Stimulated activated memory B cell treated with anti-CD40 and anti-IgM and Interleukin-4, amounts not matched to agents 10 μg/mL and 1 μg/mL and 100 μg/mL, for 72 hours (primary cell): ENCODE data around the gene MFNG.
"Not testable (repeated sequence)": the region's sequence is repeated elsewhere in the genome, so short reads cannot be mapped to it uniquely, and the experiment has no call there.

Experiments
- ATAC-seq: fragments of 150-1000 bp; cut with Tn5 transposase; 2 replicates; pipeline ENCODE4 v1.10.0; 2021
- H3K27ac Mint-ChIP-seq: one replicate; pipeline ENCODE4 v1.8.0; 2022; ENCODE audit warnings: mild to moderate bottlenecking, mixed read lengths
- H3K27me3 Mint-ChIP-seq: one replicate; pipeline ENCODE4 v1.8.0; 2022; ENCODE audit warnings: mixed read lengths
- H3K36me3 Mint-ChIP-seq: one replicate; pipeline ENCODE4 v1.8.0; 2022; ENCODE audit warnings: mixed read lengths
- H3K4me1 Mint-ChIP-seq: one replicate; pipeline ENCODE4 v1.8.0; 2022; ENCODE audit warnings: mixed read lengths
- H3K4me3 Mint-ChIP-seq: one replicate; pipeline ENCODE4 v1.8.0; 2022; ENCODE audit warnings: mild to moderate bottlenecking, moderate library complexity, mixed read lengths
- H3K9me3 Mint-ChIP-seq: one replicate; pipeline ENCODE4 v1.8.0; 2022; ENCODE audit warnings: mixed read lengths

The MFNG gene, protein sequence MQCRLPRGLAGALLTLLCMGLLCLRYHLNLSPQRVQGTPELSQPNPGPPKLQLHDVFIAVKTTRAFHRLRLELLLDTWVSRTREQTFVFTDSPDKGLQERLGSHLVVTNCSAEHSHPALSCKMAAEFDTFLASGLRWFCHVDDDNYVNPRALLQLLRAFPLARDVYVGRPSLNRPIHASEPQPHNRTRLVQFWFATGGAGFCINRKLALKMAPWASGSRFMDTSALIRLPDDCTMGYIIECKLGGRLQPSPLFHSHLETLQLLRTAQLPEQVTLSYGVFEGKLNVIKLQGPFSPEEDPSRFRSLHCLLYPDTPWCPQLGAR

DNA sequence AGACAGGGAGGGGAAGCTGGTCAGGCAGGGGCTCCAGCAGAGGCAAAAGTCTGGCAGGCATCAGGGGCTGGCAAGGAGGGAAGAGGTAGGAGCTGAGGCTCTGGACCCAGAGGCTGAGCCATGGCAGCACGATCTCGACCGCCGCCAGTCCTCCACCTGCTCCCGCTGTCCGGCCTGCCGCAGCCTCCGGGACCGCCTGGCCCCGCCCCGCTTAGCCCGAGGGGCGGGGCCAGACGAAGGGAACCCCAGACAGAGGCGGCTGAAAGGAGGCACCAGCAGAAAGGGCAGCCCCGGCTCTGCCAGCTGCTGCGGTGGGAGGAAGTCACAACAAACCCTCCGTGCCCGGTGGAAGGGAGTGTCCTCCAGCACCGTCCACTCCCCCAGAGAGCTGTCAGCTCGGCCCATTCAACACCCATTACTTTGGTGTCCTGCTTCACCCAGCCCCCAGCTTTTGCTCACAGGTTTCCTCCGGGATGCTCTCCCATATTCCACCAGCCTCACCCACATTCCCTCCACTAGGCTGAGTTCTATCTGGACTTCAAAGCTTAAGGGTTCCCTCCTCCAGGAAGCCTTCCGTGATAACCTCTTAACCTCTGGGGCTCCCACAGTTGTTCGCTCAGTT is at the start of gene MFNG:
MFNG (minus strand) TSS at position 161 of the 622 bp plus-strand sequence. CDS start 207 bp downstream, outside the sequence.
- peak; percentile 82 for ATAC-seq
- H3K27ac Mint-ChIP-seq, result peak within 1 kb of the TSS; percentile 95
- H3K36me3 Mint-ChIP-seq, result peaks cover 21% of the 10 kb centered on the region
- peaks cover 58% of the 10 kb centered on the region for H3K4me1 Mint-ChIP-seq
- H3K9me3 Mint-ChIP-seq, result peaks cover 2% of the 10 kb centered on the region
- H3K27me3 Mint-ChIP-seq, result no peaks in the 10 kb centered on the region
- H3K4me3 Mint-ChIP-seq, result peak within 1 kb of the TSS; percentile 93

DNA sequence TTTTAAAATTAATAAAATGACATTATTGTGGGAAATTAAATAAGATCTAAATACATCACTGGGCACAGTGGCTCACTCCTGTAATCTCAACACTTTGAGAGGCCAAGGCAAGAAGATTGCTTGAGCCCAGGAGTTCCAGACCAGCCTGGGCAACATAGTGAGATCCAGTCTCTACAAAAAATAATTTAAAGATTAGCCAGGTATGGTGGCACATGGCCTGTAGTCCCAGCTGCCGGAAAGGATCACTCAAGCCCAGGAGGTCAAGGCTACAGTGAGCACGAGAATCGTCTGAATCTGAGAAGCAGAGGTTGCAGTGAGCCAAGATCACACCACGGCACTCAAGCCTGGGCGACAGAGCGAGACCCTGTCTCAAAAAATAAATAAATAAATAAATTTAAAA is 49.0 kb upstream of the MFNG start:
- Mint-ChIP-seq H3K4me1 (peaks cover 34% of the 10 kb centered on the region), H3K27ac (no peak overlapping the region), H3K36me3 (no peaks in the 10 kb centered on the region), H3K9me3 (no peaks in the 10 kb centered on the region), H3K4me3 (no peak overlapping the region), H3K27me3 (peaks cover 33% of the 10 kb centered on the region)
- no peak for ATAC-seq

DNA sequence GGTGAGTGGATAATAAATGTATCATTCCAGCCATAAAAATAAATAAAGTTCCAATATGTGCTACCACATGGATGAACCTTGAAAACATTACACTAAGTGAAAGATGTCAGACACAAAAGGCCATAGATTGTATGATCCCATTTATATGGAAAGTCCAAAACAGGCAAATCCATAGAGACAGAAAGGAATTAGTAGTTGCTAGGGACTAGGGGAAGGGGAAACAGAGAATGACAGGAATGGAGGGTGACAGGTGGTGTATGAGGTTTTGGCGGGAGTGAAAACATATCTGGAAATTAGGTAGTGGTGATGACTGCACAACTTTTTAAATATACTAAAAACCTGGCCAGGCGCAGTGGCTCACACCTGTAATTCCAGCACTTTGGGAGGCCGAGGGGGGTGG is 48.3 kb upstream of the MFNG start:
- no peak for ATAC-seq
- Mint-ChIP-seq H3K27me3 (peaks cover 26% of the 10 kb centered on the region), H3K36me3 (no peaks in the 10 kb centered on the region), H3K9me3 (no peaks in the 10 kb centered on the region), H3K27ac (no peak overlapping the region), H3K4me1 (peaks cover 33% of the 10 kb centered on the region), H3K4me3 (no peak overlapping the region)

DNA sequence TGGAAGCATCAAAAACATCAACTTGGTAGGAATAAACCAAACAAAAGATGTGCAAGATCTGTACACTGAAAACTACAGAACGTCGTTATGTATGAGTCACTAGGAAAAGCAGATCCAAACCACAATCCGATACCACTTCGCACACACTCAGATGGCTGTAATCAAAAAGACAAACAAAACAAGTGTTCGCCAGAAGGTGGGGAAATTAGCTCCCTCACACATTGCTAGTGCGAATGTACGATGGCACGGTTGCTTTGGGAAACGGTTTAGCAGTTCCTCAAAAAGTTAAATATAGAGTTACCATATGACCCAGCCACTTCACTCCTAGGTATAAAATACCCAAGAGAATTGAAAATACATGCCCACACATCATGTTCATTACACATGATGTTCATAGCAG is 47.8 kb upstream of the MFNG start:
- H3K36me3 Mint-ChIP-seq, result no peaks in the 10 kb centered on the region
- H3K4me1 Mint-ChIP-seq, result peaks cover 30% of the 10 kb centered on the region
- H3K27me3 Mint-ChIP-seq, result peaks cover 22% of the 10 kb centered on the region
- no peaks in the 10 kb centered on the region for H3K9me3 Mint-ChIP-seq
- H3K4me3 Mint-ChIP-seq, result no peak overlapping the region
- no peak overlapping the region for H3K27ac Mint-ChIP-seq
- ATAC-seq, result peak; percentile 11

DNA sequence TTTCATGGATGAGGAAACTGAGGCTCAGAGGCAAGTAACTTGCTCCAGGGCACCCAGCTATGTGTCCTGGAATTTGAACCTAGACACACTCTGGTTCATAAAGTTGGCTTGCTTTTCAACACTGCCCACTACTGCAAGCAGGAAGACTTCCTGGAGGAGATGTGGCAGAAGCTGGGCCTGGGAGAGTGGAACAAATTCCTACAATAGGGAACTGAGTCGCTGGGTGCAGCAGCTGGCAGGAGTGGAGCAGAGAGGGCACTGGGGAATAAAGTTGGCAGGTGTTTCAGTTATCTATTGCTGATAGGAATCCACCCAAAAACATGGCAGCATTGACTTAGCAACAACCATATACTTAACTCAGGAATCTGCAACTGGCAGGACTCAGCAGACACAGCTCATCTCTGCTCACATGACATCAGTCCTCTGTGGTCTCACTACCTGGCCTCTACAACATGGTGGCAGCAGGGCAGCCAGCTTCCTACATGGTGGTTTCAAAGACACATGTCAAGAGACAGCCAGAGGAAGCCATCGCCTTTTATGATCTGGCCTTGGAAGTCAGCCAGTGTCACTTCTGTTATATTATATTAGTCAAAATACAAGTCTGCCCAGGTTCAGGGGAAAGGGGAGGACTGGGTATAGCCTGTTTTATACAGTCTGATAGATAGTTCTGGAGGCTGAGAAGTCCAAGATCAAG is 43.6 kb upstream of the MFNG start:
- ATAC-seq, result no peak
- H3K27ac Mint-ChIP-seq, result no peak overlapping the region
- H3K9me3 Mint-ChIP-seq, result no peaks in the 10 kb centered on the region
- H3K27me3 Mint-ChIP-seq, result peaks cover 50% of the 10 kb centered on the region
- peaks cover 18% of the 10 kb centered on the region for H3K4me1 Mint-ChIP-seq
- no peak overlapping the region for H3K4me3 Mint-ChIP-seq
- H3K36me3 Mint-ChIP-seq, result no peaks in the 10 kb centered on the region

DNA sequence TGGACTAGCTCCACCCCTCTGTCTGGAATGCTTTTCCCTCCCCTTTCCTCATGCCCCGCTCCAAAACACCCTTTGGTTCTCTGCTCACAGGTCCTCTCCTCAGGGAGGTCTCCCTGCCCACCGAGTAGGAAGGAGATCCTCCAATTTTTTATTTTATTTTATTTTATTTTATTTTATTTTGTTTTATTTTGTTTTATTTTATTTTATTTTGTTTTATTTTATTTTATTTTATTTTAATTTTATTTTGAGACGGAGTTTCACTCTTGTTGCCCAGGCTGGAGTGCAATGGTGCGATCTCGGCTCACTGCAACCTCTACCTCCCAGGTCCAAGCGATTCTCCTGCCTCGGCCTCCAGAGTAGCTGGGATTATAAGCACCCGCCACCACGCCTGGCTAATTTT is 41.8 kb upstream of the MFNG start:
- not testable (repeated sequence) for ATAC-seq, H3K36me3 Mint-ChIP-seq, H3K9me3 Mint-ChIP-seq, H3K4me3 Mint-ChIP-seq, H3K4me1 Mint-ChIP-seq, H3K27ac Mint-ChIP-seq
- H3K27me3 Mint-ChIP-seq, result peaks cover 67% of the 10 kb centered on the region

DNA sequence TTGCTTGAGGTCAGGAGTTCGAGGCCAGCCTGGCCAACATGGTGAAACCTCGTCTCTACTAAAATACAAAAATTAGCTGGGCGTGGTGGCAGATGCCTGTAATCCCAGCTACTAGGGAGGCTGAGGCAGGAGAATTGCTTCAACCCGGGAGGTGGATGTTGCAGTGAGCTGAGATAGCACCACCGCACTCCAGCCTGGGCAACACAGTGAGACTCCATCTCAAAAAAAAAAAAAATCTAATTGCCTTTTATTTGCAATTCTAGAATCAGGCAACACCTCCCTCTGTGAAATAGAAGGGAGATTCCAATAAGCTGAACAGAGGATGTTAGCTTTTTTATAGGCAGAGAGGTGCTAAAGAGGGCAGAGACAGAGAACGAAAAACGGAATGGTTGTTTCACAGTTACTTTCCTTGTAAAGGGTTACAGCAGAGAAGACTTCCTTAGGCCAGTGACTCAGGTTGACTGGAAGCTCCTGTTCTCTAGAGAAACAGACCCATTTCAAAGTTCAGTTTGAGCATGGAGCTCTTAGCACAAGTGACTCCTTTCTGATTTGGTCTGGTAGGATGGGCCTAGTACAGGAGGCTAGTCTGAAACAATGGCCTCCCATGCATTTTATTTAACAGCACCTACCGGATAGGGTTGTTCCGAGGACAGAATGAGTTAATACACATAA is 41.0 kb upstream of the MFNG start:
- not testable (repeated sequence) for H3K36me3 Mint-ChIP-seq, H3K4me3 Mint-ChIP-seq, H3K27ac Mint-ChIP-seq, ATAC-seq, H3K4me1 Mint-ChIP-seq, H3K9me3 Mint-ChIP-seq
- peaks cover 74% of the 10 kb centered on the region for H3K27me3 Mint-ChIP-seq

DNA sequence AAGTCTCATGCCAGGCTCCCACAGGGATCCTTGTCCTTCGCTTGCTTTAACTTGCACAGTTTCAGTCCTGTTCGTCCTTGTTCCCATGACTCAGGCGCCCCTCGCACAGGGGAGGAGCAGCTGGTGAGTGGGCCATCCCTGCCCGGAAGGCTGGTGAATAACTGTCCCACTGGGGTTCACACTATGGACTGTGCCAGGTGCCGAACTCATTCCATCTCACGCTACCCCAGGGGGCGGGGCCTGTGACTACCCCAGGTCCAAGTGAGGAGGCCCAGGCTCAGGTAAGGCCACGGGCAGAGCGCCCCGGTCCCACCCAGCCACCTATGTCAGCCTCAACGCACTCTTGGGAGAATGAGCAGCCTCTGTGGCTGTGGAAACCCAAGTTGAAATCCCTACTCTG is 40.2 kb upstream of the MFNG start:
- H3K36me3 Mint-ChIP-seq, result no peaks in the 10 kb centered on the region
- H3K27me3 Mint-ChIP-seq, result peaks cover 78% of the 10 kb centered on the region
- no peaks in the 10 kb centered on the region for H3K4me1 Mint-ChIP-seq
- ATAC-seq, result peak; percentile 22
- H3K4me3 Mint-ChIP-seq, result no peak overlapping the region
- no peaks in the 10 kb centered on the region for H3K9me3 Mint-ChIP-seq
- no peak overlapping the region for H3K27ac Mint-ChIP-seq

DNA sequence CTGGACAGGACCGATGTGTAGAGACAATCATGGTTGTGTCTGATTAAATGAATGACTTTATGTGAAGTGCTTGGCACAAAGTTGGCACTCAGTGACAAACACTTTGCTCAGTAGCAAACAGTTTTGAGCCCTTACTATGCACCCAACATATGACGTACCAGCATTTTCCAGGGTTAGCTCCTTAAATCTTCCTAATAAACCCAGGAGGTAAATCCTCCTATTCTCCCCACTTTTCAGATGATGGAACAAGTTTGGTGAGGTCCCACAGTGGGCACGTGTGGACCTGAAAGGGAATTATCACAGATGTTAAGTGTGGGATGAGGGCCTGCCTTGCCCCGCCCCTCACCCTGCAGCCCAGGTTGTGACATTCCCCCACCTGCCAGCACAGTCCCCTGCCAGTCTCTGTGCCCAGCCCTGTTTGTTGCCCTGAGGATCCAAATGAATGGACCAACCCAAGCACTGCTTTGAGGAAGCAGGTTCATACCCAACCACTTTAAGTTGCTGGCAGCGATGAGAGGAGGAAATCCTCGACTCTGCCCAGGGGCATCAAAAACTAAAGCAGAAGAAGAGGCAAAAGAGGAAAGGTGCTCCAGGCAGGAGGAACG is 39.7 kb upstream of the MFNG start:
- no peaks in the 10 kb centered on the region for H3K36me3 Mint-ChIP-seq
- H3K9me3 Mint-ChIP-seq, result no peaks in the 10 kb centered on the region
- H3K27me3 Mint-ChIP-seq, result peaks cover 78% of the 10 kb centered on the region
- no peak overlapping the region for H3K4me3 Mint-ChIP-seq
- no peak for ATAC-seq
- no peak overlapping the region for H3K27ac Mint-ChIP-seq
- no peaks in the 10 kb centered on the region for H3K4me1 Mint-ChIP-seq

DNA sequence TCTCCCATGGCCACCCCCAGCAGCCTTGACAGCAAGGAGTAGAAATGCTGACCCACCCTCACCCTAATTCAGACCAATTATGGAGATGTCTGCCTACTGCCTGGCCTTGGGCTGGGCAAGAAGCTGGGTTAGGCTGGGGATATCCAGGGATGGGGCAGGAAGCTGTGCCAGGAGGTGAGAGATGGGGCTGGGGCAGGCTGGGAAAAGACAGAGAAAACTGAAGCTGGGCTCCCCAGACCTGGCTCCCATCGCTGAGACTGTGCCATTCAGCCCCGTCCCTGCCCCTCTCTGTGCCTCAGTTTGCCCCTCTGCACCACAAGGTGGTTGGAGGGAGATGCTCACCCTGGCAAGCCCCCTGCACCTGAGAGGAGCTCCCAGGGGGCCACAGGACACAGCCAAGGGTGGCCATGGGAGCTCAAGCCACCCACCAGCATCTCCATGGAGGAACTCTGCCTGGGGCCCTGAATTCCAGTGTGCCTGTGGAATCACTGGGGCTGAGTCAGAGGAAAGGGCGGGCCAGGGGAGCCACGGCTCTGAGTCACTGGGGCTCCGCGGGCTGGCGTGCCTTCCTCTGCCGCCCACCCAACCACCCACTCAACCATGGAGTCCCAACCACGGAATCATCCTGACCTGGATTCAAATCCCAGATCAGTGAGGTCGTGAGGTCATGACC is 39.0 kb upstream of the MFNG start:
- H3K27me3 Mint-ChIP-seq, result peaks cover 78% of the 10 kb centered on the region
- H3K4me1 Mint-ChIP-seq, result no peaks in the 10 kb centered on the region
- H3K9me3 Mint-ChIP-seq, result no peaks in the 10 kb centered on the region
- H3K4me3 Mint-ChIP-seq, result no peak overlapping the region
- no peak overlapping the region for H3K27ac Mint-ChIP-seq
- no peaks in the 10 kb centered on the region for H3K36me3 Mint-ChIP-seq
- ATAC-seq, result no peak

DNA sequence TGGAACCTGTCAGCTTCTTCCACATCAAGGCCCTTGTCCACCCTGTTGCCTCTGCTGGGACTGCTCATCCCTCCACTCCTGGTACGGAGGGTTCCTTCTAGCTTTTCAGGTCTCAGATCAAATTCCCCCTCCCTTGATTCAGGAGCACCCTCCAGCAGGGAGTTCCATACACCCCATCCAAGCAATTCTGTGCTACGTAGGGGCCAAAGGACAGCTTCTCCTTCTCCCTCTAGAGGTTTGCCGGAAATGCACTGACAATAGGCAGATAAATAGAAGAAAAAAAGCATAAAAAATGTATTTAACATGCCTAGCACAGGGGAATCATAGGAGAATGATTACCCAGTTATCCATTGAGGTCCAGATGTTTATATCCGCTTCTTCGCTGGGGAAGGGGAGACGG is 36.3 kb upstream of the MFNG start:
- Mint-ChIP-seq H3K27ac (no peak overlapping the region), H3K4me1 (peaks cover 7% of the 10 kb centered on the region), H3K9me3 (no peaks in the 10 kb centered on the region), H3K27me3 (peaks cover 89% of the 10 kb centered on the region), H3K36me3 (no peaks in the 10 kb centered on the region), H3K4me3 (no peak overlapping the region)
- no peak for ATAC-seq

DNA sequence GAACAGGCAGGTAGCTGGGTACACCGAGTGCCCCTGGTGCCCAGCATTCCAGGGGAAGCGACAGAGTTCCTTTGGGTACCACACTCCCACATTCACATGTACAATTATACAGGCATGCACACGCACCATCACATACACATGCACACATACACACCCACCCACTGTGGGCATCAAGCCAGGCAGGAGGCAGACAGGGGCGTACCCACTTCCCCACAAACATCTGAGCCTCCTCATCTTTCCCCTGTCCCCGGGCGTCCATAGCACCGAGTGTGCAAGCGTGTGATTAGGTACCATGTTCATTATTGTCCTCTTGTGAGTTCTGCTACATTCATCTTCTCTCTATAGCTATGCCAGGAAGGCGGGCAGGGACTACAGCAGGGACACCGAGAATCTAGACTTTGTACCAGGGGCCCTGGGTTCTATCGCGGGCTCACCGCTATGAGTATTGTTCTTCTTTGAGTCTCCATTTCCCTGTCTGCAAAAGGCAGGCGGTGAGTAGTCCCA is 35.1 kb upstream of the MFNG start:
- no peak overlapping the region for H3K4me3 Mint-ChIP-seq
- H3K9me3 Mint-ChIP-seq, result no peaks in the 10 kb centered on the region
- H3K27me3 Mint-ChIP-seq, result peaks cover 83% of the 10 kb centered on the region

DNA sequence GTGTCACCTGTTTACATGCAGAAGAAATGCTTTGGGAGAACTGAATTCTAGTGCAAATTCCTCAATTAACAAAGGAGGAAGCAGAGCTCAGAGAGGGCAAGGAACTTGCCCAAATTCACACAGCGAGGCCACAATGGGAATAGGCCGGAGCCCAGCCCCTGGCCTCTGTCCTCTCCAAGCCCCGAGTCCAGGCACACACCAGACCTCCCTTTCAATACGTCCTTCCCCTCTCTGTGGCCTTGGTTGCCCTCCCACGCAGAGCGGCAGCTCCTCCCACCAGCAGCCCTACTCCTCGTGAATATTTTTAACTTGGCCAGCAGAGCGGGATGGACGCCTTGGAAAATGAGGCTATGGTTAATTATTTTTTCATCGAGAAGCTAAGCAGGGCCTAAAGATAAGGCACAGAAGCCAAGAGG is 34.6 kb upstream of the MFNG start:
- Mint-ChIP-seq H3K9me3 (no peaks in the 10 kb centered on the region), H3K4me3 (no peak overlapping the region), H3K27me3 (peaks cover 83% of the 10 kb centered on the region), H3K27ac (no peak overlapping the region), H3K4me1 (peaks cover 7% of the 10 kb centered on the region), H3K36me3 (no peaks in the 10 kb centered on the region)
- no peak for ATAC-seq

More for the DNA sequence above, 35.1 kb upstream of the MFNG start:
- ATAC-seq, result no peak
- no peaks in the 10 kb centered on the region for H3K36me3 Mint-ChIP-seq
- H3K4me1 Mint-ChIP-seq, result peaks cover 7% of the 10 kb centered on the region
- H3K27ac Mint-ChIP-seq, result no peak overlapping the region
